Activated CD4-positive, alpha-beta T cell treated with anti-CD3 and anti-CD28 coated beads for 36 hours (primary cell): ENCODE measurements around the gene ABCF1. TPM values are rescaled to one million over a fixed set of nuclear protein-coding genes. Genes with fewer than 3 reads are reported as not detected.

Source experiments
- microRNA-seq: library from miRNA; unstranded; fragments of <30 nt; microRNA quantifications from one replicate; pipeline ENCODE4 v1.2.0, GENCODE V29; 2021; ENCODE audit warnings: borderline replicate concordance
- total RNA-seq, 2 experiments: library from RNA; stranded (reverse); gene quantifications; one replicate each; pipeline ENCODE4 v1.2.3, GENCODE V29; 2021

ABCF1 gene
- total RNA-seq, 2 experiments from 2014 or later: 100.0 to 105 TPM

Small RNA genes within 50 kb of the gene (microRNA-seq; reads per million reads assigned to microRNA genes)
- gene MIR877: 457 reads per million, percentile 80 among the genes with 10 or more reads in this experiment

Other genes with a start within 250 kb of the ABCF1 start
- gene TRIM39, start 244.5 kb upstream of the ABCF1 start, total RNA-seq: 10 to 100 TPM; 16.5 to 17.5 TPM
- 10 to 100 TPM; 32.6 to 38.1 TPM for gene RPP21, start 226.3 kb upstream of the ABCF1 start, total RNA-seq
- gene HLA-E, start 81.9 kb upstream of the ABCF1 start, total RNA-seq: 100 to 1,000 TPM; 451 to 502 TPM
- gene GNL1, start 15.0 kb upstream of the ABCF1 start, total RNA-seq: 100 to 1,000 TPM in 1 of 2 experiments, 10 to 100 TPM in 1; 91.3 to 104 TPM
- gene PRR3, start 14.1 kb upstream of the ABCF1 start, total RNA-seq: 10 to 100 TPM; 29.4 to 45.8 TPM
- 10 to 100 TPM; 75.6 to 100.0 TPM for gene PPP1R10, start 45.8 kb downstream of the ABCF1 start, total RNA-seq
- gene MRPS18B, start 46.4 kb downstream of the ABCF1 start, total RNA-seq: 100 to 1,000 TPM; 111 to 114 TPM
- gene ATAT1, start 55.4 kb downstream of the ABCF1 start, total RNA-seq: 1 to 10 TPM; 7.1 to 9.2 TPM
- 10 to 100 TPM; 26.5 to 30.8 TPM for gene C6orf136, start 75.7 kb downstream of the ABCF1 start, total RNA-seq
- 10 to 100 TPM; 34.5 to 36.7 TPM for gene DHX16, start 101.6 kb downstream of the ABCF1 start, total RNA-seq
- 100 to 1,000 TPM; 145 to 186 TPM for gene PPP1R18, start 115.2 kb downstream of the ABCF1 start, total RNA-seq
- 10 to 100 TPM; 25.8 to 36.4 TPM for gene NRM, start 119.5 kb downstream of the ABCF1 start, total RNA-seq
- 100 to 1,000 TPM in 1 of 2 experiments, 10 to 100 TPM in 1; 92.0 to 101 TPM for gene MDC1, start 145.8 kb downstream of the ABCF1 start, total RNA-seq
- gene TUBB, start 148.9 kb downstream of the ABCF1 start, total RNA-seq: 1,000 to 10,000 TPM; 1,569 to 1,746 TPM
- 100 to 1,000 TPM; 155 to 188 TPM for gene FLOT1, start 171.2 kb downstream of the ABCF1 start, total RNA-seq
- 100 to 1,000 TPM; 196 to 221 TPM for gene IER3, start 173.1 kb downstream of the ABCF1 start, total RNA-seq